ENCODE results near the gene ATXN10. TPM values are rescaled to one million over a fixed set of nuclear protein-coding genes. Genes with fewer than 3 reads are reported as not detected.

ATXN10 gene
- total RNA-seq, 1 experiment from 2014 or later = 210 TPM

DNA sequence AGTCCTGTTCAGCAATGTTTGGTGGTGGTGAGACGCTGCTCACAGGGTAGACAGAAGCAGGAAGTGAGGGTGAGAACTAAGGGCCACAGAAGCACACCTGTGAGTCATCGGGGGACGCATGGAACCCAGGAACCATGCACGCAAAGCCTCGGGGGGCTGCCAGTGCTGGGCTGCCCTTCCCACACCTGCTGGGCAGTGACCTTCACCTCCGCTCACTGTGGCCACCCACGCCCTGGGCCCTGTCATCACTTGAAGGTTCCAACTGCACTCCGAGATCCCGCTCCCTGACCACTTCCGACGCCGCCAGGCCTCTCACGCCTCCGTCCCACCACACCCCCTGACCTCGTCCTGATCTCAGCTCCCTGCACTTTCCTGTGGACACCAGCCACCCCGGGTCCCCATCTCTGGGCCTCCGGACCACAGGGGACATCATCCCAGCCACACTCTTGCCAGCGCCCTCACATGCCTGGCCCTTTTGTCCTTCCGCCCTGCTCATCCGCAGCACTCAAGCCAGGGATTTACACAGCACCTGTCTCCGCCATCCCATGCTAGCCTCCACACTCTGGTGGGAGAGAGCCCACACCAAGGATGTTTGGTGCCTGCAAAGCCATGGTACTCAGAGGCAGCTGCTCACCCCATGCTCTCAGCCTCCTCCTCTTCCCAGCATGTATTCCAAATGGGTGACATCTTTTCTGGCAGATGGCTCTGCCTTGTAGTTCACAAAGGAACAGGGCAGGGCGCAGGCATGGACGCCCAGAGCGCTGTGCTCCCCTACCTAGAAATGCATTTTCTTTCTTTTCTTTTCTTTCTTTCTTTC lies 23.1 kb upstream of the ATXN10 start:
- Histone ChIP-seq H3K36me3 (ENCODE audit: insufficient read depth, low read length) (no peaks in the 10 kb centered on the region), H3K9me2 (replicated peaks; ENCODE audit: insufficient read depth, low read length) (no peaks in the 10 kb centered on the region), H3K9ac (ENCODE audit: low read length) (no peak overlapping the region), H3K4me1 (ENCODE audit: low read length) (peaks cover 9% of the 10 kb centered on the region), H3K9me3 (ENCODE audit: low read length) (no peaks in the 10 kb centered on the region), H3K4me3 (ENCODE audit: low read length) (no peak overlapping the region), H3K4me2 (ENCODE audit: low read depth, low read length, poor library complexity, severe bottlenecking) (no peak overlapping the region), H3K79me2 (ENCODE audit: low read length) (no peaks in the 10 kb centered on the region), H2AFZ (ENCODE audit: low read length) (no peak overlapping the region), H4K20me1 (ENCODE audit: insufficient read depth, low read depth, low read length) (no peaks in the 10 kb centered on the region), H3K27me3 (ENCODE audit: low read length) (no peaks in the 10 kb centered on the region), H3K27ac (ENCODE audit: low read length) (no peak overlapping the region)
- DNase-seq = no peak

DNA sequence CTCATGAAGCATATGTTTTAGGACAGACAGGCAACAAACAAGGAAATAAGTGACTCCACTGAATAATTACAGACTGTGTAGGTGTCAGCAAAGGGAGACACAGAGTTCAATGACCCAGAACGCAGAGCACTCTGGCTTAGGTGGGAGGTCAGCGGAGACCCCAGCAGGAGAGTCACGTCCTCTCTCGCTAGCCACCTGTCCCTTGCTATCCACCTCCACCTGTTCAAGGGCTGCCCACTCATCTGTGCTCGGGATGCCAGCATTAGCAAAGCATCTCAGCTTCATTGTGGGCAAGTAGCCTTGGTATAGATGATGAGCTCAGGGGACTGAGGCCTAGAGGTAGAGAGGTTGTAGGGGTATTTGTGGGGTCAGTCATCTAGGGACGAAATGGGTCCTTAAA lies 21.8 kb upstream of the ATXN10 start:
- Histone ChIP-seq H3K79me2 (ENCODE audit: low read length) (no peaks in the 10 kb centered on the region), H4K20me1 (ENCODE audit: insufficient read depth, low read depth, low read length) (no peaks in the 10 kb centered on the region), H3K9me3 (ENCODE audit: low read length) (no peaks in the 10 kb centered on the region), H3K4me3 (ENCODE audit: low read length) (no peak overlapping the region), H3K9ac (ENCODE audit: low read length) (no peak overlapping the region), H3K27ac (ENCODE audit: low read length) (no peak overlapping the region), H3K4me2 (ENCODE audit: low read depth, low read length, poor library complexity, severe bottlenecking) (no peak overlapping the region), H2AFZ (ENCODE audit: low read length) (no peak overlapping the region), H3K36me3 (ENCODE audit: insufficient read depth, low read length) (no peaks in the 10 kb centered on the region), H3K4me1 (ENCODE audit: low read length) (peaks cover 9% of the 10 kb centered on the region), H3K27me3 (ENCODE audit: low read length) (no peaks in the 10 kb centered on the region), H3K9me2 (replicated peaks; ENCODE audit: insufficient read depth, low read length) (no peaks in the 10 kb centered on the region)
- DNase-seq = no peak

DNA sequence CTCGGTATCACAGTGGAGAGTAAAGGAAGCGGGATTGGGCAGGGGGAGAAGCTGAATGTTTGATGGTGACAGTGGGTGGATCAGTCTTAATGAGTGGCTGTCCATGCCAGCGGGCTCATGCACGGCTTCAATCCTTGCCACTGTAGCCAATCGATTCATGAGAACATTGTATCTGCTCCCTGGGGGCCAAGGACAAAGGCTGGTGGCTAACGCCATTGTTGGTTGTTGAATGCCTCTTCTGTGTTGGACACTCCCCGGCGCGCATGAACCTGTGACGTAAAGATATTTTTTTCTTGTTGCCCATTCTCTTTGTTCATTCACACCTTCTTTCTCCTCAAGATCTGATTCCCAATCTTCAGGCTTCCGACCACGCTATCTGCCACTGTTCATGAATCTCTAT lies 20.9 kb upstream of the ATXN10 start:
- Histone ChIP-seq H3K79me2 (ENCODE audit: low read length) (no peaks in the 10 kb centered on the region), H3K27me3 (ENCODE audit: low read length) (no peaks in the 10 kb centered on the region)
- no peak for DNase-seq

DNA sequence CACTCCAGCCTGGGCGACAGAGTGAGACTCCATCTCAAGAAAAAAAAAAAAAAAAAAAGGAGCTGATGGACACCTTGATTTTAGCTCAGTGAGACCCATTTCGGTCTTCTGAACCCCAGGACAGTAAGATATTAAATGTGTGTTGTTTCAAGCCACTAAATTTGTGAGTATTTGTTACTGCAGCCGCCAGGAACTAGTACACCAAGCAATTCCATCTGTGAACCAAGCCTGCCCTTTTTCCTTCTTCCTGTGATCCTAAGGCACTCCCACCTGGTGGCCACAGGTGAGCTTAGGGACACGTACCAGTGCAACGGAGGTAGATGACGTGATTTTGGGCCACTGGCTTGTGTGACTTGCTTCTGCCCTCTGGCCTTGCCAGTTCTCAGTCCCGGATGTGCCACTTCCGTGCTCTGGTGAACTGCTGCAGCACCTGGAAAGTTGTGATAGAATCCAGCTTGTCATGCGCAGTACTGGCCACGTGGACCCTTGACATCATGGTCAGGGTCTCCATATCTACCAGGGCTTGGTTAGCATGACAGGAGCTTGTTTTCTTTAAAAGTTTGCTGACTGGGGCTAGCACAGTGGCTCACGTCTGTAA lies 19.6 kb upstream of the ATXN10 start:
- no peak overlapping the region for H3K9ac ChIP-seq (ENCODE audit: low read length)
- H3K4me2 ChIP-seq (ENCODE audit: low read depth, low read length, poor library complexity, severe bottlenecking) = no peak overlapping the region
- no peak overlapping the region for H3K4me3 ChIP-seq (ENCODE audit: low read length)
- no peaks in the 10 kb centered on the region for H3K27me3 ChIP-seq (ENCODE audit: low read length)
- H3K4me1 ChIP-seq (ENCODE audit: low read length) = no peaks in the 10 kb centered on the region
- H2AFZ ChIP-seq (ENCODE audit: low read length) = no peak overlapping the region
- H3K79me2 ChIP-seq (ENCODE audit: low read length) = no peaks in the 10 kb centered on the region
- no peak overlapping the region for H3K27ac ChIP-seq (ENCODE audit: low read length)
- H3K9me3 ChIP-seq (ENCODE audit: low read length) = no peaks in the 10 kb centered on the region
- DNase-seq = no peak
- H3K36me3 ChIP-seq (ENCODE audit: insufficient read depth, low read length) = no peaks in the 10 kb centered on the region
- H3K9me2 ChIP-seq (replicated peaks; ENCODE audit: insufficient read depth, low read length) = no peaks in the 10 kb centered on the region
- H4K20me1 ChIP-seq (ENCODE audit: insufficient read depth, low read depth, low read length) = no peaks in the 10 kb centered on the region

More for the DNA sequence above, 20.9 kb upstream of the ATXN10 start:
- H4K20me1 ChIP-seq (ENCODE audit: insufficient read depth, low read depth, low read length) = no peaks in the 10 kb centered on the region
- H3K9me3 ChIP-seq (ENCODE audit: low read length) = no peaks in the 10 kb centered on the region
- H3K4me1 ChIP-seq (ENCODE audit: low read length) = peaks cover 3% of the 10 kb centered on the region
- no peak overlapping the region for H2AFZ ChIP-seq (ENCODE audit: low read length)
- no peak overlapping the region for H3K9ac ChIP-seq (ENCODE audit: low read length)
- H3K27ac ChIP-seq (ENCODE audit: low read length) = no peak overlapping the region
- H3K36me3 ChIP-seq (ENCODE audit: insufficient read depth, low read length) = no peaks in the 10 kb centered on the region
- no peaks in the 10 kb centered on the region for H3K9me2 ChIP-seq (replicated peaks; ENCODE audit: insufficient read depth, low read length)
- H3K4me2 ChIP-seq (ENCODE audit: low read depth, low read length, poor library complexity, severe bottlenecking) = no peak overlapping the region
- H3K4me3 ChIP-seq (ENCODE audit: low read length) = no peak overlapping the region

DNA sequence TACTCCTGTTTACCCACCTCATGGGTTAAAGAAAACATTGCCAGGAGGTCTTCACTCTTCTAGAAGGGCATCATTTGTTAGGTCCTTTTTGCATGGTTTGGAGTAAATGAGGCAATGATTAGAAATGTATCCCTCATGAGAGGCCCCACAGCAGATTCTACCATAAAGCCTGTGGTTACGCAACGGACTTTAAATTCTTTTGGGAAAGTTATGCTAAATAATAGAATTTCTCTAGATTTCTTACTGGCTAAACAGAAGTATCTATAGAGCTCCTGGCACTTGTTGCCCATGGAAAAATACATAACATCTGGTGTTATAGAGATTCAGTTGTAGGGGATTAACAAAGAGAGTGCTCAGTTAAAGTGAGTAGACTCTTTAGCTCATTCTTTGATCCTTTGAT lies 15.1 kb upstream of the ATXN10 start:
- Histone ChIP-seq H3K27me3 (ENCODE audit: low read length) (no peaks in the 10 kb centered on the region), H3K4me2 (ENCODE audit: low read depth, low read length, poor library complexity, severe bottlenecking) (no peak overlapping the region)
- no peak for DNase-seq

DNA sequence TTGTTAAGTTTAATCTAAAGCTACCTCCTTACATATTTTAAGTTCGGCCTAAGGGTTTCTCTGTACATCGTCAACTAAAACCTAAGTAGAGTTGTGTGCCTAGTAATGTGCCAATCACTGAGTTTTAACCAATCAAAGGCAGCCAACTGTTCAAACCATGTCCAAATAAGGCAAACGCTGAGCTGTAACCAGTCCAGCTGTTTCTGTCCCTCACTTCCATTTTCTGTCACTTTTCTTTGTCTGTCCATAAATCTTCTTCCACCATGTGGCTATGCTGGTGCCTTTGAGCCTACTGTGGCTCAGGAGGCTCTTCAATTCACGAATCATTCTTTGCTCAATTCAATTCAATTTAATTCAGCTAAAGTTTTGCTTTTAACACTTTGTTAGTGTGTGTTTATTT lies 13.9 kb upstream of the ATXN10 start:
- no peaks in the 10 kb centered on the region for H3K9me2 ChIP-seq (replicated peaks; ENCODE audit: insufficient read depth, low read length)
- no peaks in the 10 kb centered on the region for H3K9me3 ChIP-seq (ENCODE audit: low read length)
- H3K79me2 ChIP-seq (ENCODE audit: low read length) = no peaks in the 10 kb centered on the region
- no peak for DNase-seq
- no peaks in the 10 kb centered on the region for H3K36me3 ChIP-seq (ENCODE audit: insufficient read depth, low read length)
- H3K27ac ChIP-seq (ENCODE audit: low read length) = no peak overlapping the region
- no peak overlapping the region for H2AFZ ChIP-seq (ENCODE audit: low read length)
- H3K4me3 ChIP-seq (ENCODE audit: low read length) = no peak overlapping the region
- H3K9ac ChIP-seq (ENCODE audit: low read length) = no peak overlapping the region
- no peaks in the 10 kb centered on the region for H3K27me3 ChIP-seq (ENCODE audit: low read length)
- H3K4me2 ChIP-seq (ENCODE audit: low read depth, low read length, poor library complexity, severe bottlenecking) = no peak overlapping the region
- H4K20me1 ChIP-seq (ENCODE audit: insufficient read depth, low read depth, low read length) = no peaks in the 10 kb centered on the region
- H3K4me1 ChIP-seq (ENCODE audit: low read length) = no peaks in the 10 kb centered on the region

More for the DNA sequence above, 15.1 kb upstream of the ATXN10 start:
- Histone ChIP-seq H3K9me3 (ENCODE audit: low read length) (no peaks in the 10 kb centered on the region), H3K9ac (ENCODE audit: low read length) (no peak overlapping the region), H3K79me2 (ENCODE audit: low read length) (no peaks in the 10 kb centered on the region), H3K4me3 (ENCODE audit: low read length) (no peak overlapping the region), H3K4me1 (ENCODE audit: low read length) (no peaks in the 10 kb centered on the region), H4K20me1 (ENCODE audit: insufficient read depth, low read depth, low read length) (no peaks in the 10 kb centered on the region), H3K9me2 (replicated peaks; ENCODE audit: insufficient read depth, low read length) (no peaks in the 10 kb centered on the region), H3K27ac (ENCODE audit: low read length) (no peak overlapping the region), H3K36me3 (ENCODE audit: insufficient read depth, low read length) (no peaks in the 10 kb centered on the region), H2AFZ (ENCODE audit: low read length) (no peak overlapping the region)

DNA sequence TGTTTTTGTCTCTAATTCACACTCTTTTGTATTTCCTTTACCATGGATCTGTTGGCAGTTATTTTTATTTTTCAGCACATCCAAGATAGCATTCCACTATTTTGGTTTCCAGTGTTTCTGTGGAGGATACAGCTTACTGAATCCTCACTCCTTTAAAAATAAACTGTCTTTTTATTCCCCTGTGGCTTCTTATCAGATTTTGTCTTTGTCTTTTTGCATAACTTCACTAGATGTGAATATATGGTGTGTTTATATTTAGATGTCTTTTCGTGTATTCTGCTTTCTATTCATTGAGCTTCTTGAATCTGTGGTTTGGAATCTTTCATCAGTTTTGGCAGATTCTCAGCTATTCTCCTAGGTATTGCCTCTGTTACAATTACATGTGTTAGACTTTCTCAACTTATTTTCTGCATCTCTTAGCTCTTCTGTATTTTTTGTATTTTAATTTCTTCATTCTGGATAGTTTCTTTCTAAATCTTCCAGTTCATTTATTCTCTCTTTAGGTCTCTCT lies 7.4 kb upstream of the ATXN10 start:
- no peak overlapping the region for H3K27ac ChIP-seq (ENCODE audit: low read length)
- no peaks in the 10 kb centered on the region for H3K9me3 ChIP-seq (ENCODE audit: low read length)
- no peaks in the 10 kb centered on the region for H3K79me2 ChIP-seq (ENCODE audit: low read length)
- H3K4me2 ChIP-seq (ENCODE audit: low read depth, low read length, poor library complexity, severe bottlenecking) = no peak overlapping the region
- no peaks in the 10 kb centered on the region for H4K20me1 ChIP-seq (ENCODE audit: insufficient read depth, low read depth, low read length)
- H3K27me3 ChIP-seq (ENCODE audit: low read length) = no peaks in the 10 kb centered on the region; the same call in 1 of the 2 replicates
- H3K9ac ChIP-seq (ENCODE audit: low read length) = no peak overlapping the region
- H3K9me2 ChIP-seq (replicated peaks; ENCODE audit: insufficient read depth, low read length) = no peaks in the 10 kb centered on the region
- no peak overlapping the region for H2AFZ ChIP-seq (ENCODE audit: low read length)
- H3K4me3 ChIP-seq (ENCODE audit: low read length) = no peak overlapping the region
- no peak for DNase-seq
- peaks cover 4% of the 10 kb centered on the region; the same call in 1 of the 2 replicates for H3K4me1 ChIP-seq (ENCODE audit: low read length)
- no peaks in the 10 kb centered on the region for H3K36me3 ChIP-seq (ENCODE audit: insufficient read depth, low read length)

DNA sequence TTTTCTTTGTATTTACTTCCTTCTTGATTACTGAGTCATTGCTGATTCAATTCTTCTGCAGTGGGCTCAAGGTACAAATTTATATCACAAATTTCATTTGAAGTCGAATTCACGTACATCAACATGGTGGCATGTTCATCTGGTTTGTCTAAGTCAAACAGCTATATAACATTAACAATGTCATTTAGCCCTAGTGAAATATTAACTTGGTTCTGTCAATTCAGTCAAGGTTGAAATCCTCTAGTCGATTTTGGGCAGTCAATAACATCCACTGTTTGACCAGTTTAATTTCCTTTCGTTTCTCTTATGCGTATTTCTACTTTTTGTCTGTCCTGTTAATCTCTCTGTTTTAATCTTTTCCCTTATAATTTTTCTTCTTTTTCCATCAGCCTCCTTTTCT lies 4.1 kb upstream of the ATXN10 start:
- H3K4me3 ChIP-seq (ENCODE audit: low read length) = no peak overlapping the region
- no peaks in the 10 kb centered on the region for H3K9me3 ChIP-seq (ENCODE audit: low read length)
- H3K27me3 ChIP-seq (ENCODE audit: low read length) = no peaks in the 10 kb centered on the region; the same call in 1 of the 2 replicates
- H3K4me2 ChIP-seq (ENCODE audit: low read depth, low read length, poor library complexity, severe bottlenecking) = no peak overlapping the region
- DNase-seq = no peak
- H3K36me3 ChIP-seq (ENCODE audit: insufficient read depth, low read length) = no peaks in the 10 kb centered on the region
- H3K9me2 ChIP-seq (replicated peaks; ENCODE audit: insufficient read depth, low read length) = no peaks in the 10 kb centered on the region
- H3K4me1 ChIP-seq (ENCODE audit: low read length) = peaks cover 9% of the 10 kb centered on the region
- peaks cover 11% of the 10 kb centered on the region for H3K79me2 ChIP-seq (ENCODE audit: low read length)
- H3K27ac ChIP-seq (ENCODE audit: low read length) = no peak overlapping the region
- H3K9ac ChIP-seq (ENCODE audit: low read length) = no peak overlapping the region
- no peaks in the 10 kb centered on the region for H4K20me1 ChIP-seq (ENCODE audit: insufficient read depth, low read depth, low read length)
- H2AFZ ChIP-seq (ENCODE audit: low read length) = no peak overlapping the region
